NCI-H2081 (cell line): Measurements from ENCODE around the gene SPAG16.
A peak's percentile ranks its signal among the peaks of the same experiment; 100 is the strongest.
"Not testable (repeated sequence)": the region's sequence is repeated elsewhere in the genome, so short reads cannot be mapped to it uniquely, and the experiment has no call there.

Experiments
- DNase-seq, 2 experiments: peaks; one replicate each; lab custom pipeline; 2025; lab: John Stamatoyannopoulos, UW

Gene SPAG16

DNA sequence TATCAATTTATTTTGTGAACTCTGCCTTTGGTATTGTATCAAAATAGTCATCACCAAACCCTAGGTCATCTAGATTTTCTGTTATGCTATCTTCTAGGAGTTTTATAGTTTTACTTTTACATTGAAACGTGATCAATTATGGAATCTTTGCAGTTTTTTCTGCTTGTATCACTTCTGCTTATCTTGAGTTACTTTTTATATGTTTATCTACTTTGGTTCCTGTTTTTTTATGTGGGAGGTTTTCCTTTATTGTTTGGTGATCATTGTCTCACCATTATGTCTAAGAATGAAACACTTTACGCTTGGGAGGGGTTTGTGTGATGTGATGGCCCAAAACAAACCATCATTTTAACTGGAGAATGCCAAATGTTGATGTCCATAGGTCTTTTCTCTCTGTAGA, 261.2 kb downstream of the SPAG16 start:
- DNase-seq = no peak

GRCh38 chr2:213545964-213546475, 261.8 kb downstream of the SPAG16 start:
- DNase-seq = peak; percentile 59 to 86

- no peak for DNase-seq
Measured at GRCh38 chr2:213551526-213551925, 267.3 kb downstream of the SPAG16 start.

DNA sequence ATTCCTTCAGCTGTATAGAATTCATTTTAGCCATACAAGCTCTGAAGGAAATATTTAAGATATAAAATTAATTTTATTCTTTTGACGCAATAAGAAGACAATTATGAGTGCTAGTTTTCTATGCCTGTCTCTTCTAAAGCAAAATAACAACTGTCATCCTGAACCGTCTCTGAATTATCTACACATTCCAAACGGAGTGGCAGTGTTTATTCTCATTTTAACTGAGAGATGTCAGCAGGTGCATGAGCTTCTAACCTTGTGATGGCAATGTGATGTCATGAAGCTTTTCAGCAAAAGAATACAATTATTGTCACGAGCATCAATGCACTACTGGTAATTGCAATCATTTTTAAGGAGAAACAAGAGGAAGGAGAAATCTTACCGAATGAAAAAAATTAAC, 274.8 kb downstream of the SPAG16 start:
- DNase-seq = no peak

DNA sequence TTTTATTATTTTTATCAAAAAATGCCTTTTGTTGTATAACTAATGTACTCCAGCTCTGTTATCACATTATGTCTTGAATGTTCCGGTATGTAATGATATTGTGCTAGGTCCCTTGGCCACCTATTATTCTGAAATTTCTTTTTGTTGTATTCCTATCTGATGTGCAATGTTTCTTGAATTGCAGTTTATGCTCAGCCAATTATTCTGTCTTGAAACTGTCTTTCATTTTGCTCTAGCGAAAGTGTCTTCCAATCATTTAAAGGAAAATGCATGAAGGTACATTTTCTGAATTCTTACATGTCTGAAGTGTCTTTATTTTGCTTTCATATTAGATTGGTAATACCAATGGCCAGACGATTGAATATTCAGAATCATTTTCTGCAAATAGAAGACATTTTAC, 277.5 kb downstream of the SPAG16 start:
- DNase-seq = no peak

- DNase-seq = no peak
Measured at GRCh38 chr2:213562539-213563180, 278.4 kb downstream of the SPAG16 start.

DNA sequence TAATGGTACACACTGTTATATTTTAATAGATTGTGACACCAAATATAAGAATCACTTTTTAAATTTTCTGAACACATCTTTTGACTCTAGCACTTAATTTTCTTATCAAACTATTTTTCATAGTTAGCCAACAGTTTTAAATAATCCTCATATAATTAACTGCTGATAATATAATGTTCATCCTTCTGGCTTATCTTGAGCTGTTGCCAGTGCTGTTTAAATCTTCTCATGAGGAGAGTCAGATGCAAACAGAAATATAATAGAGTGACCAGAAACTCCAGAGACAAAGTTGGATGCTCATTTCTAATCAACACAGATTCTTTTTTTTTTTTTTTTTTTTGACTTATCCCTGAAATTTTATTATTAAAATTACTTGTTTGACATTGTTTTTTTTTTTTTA, 282.6 kb downstream of the SPAG16 start:
- no peak for DNase-seq

GRCh38 chr2:213609570-213610170, 325.4 kb downstream of the SPAG16 start:
- DNase-seq = no peak

- no peak for DNase-seq
Measured at GRCh38 chr2:213627054-213627710, 342.9 kb downstream of the SPAG16 start.

GRCh38 chr2:213627835-213628460, 343.7 kb downstream of the SPAG16 start:
- no peak for DNase-seq

DNA sequence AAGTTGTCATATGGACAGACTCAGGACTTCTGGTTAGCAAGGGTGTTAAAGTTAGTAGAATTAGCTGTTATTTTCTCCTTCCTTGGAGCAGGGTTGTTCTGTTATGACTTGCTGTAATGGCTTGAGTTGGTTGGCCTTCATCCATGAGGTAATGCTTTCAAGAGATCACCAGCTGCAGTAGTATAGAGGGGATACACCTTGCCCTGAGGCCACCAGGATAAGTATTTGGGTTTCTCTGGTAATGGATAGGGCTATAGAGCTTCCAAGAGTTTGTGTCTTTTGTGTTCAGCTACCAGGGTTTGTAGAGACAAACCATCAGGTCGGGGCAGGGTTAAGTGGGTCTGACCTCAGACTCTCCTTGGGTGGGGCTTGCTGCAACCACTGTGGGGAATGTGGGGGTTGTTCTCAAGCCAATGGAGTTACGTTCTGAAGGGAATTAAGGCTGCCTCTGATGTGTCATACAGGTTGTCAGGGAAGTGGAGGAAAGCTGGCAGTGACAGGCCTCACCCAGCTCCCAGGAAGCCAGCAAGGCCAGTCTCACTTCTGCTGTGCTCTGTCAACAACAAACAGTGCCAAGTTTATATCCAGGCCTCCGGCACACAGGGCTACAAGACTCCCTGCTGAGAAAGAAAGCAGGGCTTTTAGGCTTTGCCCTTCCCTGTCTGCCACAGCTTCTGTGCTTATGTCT, 356.6 kb downstream of the SPAG16 start:
- DNase-seq = peak in 1 of 2 experiments; percentile 35

DNA sequence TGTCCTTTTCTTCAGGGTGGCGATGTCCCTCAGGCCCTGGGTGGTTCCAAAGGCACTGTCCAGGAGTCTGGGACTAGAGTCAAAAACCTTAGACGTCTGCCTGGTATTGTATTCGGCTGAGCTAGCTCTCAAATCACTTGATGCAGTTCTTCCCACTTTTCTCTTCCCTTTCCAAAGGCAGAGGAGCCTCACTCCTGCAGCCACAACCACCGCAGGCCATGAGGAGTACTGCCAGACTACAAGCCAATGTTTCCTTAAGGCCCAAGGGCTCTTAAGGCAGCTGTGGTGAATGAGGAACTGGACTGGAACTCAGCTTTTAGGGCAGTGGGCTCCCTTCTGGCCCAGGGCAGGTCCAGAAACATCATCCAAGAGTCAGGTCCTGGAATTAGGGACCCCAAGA, 360.7 kb downstream of the SPAG16 start:
- no peak for DNase-seq

- DNase-seq = no peak
Measured at GRCh38 chr2:213649176-213649575, 364.9 kb downstream of the SPAG16 start.

DNA sequence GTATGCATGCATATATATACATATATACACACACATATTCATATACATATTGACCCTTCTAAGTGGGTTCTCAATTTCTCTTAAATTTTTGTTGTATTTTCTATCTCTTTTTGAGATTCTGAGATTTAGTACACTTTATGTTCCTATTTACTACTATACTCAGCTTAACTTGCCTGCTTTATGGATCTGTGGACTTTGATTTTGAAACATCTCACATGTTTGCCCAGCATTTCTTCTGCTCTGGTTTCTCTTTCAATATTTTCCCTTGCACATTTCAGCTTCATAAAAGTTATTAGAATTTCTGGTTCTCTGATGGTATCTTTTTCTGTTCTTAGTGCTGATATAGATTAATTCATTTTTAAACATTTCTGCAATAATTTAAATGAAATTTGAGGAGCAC, 380.6 kb downstream of the SPAG16 start:
- DNase-seq = no peak

GRCh38 chr2:213669657-213670056, 385.4 kb downstream of the SPAG16 start:
- DNase-seq = no peak

DNA sequence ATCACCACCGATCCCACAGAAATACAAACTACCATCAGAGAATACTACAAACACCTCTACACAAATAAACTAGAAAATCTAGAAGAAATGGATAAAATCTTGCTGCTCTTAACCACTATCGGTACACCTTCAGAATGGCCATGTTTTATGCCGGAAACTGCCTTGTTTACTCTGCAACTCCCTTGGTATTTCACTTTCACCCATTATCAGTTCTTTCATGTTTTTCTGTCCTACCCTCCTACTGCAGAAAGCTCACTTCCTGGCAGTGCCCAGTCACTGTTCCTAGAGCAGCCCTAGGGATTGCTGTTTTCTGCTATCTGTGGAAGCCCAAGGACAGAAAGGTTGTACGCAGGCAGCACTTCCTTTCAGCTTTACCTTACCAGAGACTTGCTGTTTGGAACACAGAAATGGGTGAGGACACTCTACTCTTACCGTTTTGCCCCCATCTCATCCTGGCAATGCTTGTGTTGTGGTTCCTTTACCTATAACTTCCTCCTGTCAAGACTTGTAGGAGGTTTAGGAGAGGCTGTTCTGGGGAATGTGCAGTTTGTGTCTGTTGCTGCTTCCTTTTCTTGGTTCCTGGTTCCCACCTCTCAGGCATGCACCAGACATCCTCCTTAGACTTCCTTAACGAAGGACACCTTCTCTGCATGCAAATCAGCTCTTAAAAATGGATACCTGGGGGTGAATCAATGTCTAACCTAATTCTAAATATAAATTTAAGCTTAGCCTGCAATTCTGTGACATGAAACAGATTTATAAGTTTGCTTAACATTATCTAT, 394.4 kb downstream of the SPAG16 start:
- no peak for DNase-seq

- DNase-seq = no peak
Measured at GRCh38 chr2:213679894-213680293, 395.6 kb downstream of the SPAG16 start.

DNA sequence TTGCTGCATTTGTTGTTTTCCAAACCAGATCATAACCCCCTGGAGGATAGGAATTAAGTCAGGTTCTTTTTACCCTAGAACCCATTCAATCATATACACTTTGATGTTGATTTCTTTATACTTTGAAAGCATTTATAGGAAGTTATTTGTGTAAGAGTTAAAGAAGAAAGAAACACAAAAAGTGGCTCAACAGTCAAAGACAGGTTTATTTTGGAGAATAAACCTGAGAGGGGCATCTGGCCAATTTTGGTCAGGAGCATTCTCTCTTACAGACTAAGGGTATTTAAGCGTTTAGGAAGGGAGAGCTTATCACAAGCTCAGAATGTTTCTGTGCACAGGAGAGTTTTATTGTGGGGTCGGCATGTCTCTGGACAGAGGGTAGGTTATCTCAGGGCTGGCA, 398.0 kb downstream of the SPAG16 start:
- DNase-seq = no peak

GRCh38 chr2:213688133-213688532, 403.9 kb downstream of the SPAG16 start:
- no peak for DNase-seq

DNA sequence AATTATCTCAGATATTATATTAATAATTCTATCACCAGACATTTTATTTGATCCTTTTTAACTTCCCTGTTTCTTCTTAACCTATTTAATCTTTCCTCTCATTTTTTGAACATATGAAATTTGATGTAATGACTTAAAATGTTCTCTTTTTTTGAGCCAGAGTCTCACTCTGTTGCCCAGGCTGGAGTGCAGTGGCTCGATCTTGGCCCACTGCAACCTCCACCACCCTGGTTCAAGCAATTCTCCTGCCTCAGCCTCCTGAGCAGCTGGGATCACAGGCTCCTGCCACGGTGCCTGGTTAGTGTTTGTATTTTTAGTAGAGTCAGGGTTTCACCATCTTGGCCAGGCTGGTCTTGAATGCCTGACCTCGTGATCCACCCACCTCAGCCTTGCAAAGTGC, 404.6 kb downstream of the SPAG16 start:
- not testable (repeated sequence) for DNase-seq

GRCh38 chr2:213689585-213689984, 405.3 kb downstream of the SPAG16 start:
- no peak for DNase-seq
